K562 (cell line): Measurements from ENCODE around the gene KCNH3. TPM values are rescaled to one million over a fixed set of nuclear protein-coding genes. Genes with fewer than 3 reads are reported as not detected.

Experiments
- CHD4 ChIP-seq: fragments of 200-600 bp; sonication (generic); IDR thresholded peaks from 3 replicates; pipeline ENCODE4 v1.6.1; 2012; ENCODE audit warnings: low read depth, mild to moderate bottlenecking, mixed read lengths, low read length, inconsistent platforms; ENCODE audit not compliant: insufficient read depth, insufficient replicate concordance, poor library complexity, severe bottlenecking
- FOXA1 ChIP-seq: fragments of 450-650 bp; IDR thresholded peaks from 2 replicates; pipeline ENCODE4 v1.6.1; 2016; ENCODE audit warnings: mild to moderate bottlenecking, borderline replicate concordance
- KDM1A ChIP-seq, 2 experiments: fragments of 450-650 bp; IDR thresholded peaks; 2 replicates each; pipeline ENCODE4 v1.6.1; 2016; ENCODE audit warnings: mild to moderate bottlenecking in 2 of 2
- MXI1 ChIP-seq: IDR thresholded peaks from 2 replicates; pipeline ENCODE4 v1.6.1; 2011; ENCODE audit warnings: low read depth, mild to moderate bottlenecking, improper control_type of control experiment, low read length
- POLR2AphosphoS5 ChIP-seq: IDR thresholded peaks from 2 replicates; pipeline ENCODE4 v1.6.1; 2011; ENCODE audit warnings: mild to moderate bottlenecking, low read depth, low read length, moderate library complexity; ENCODE audit not compliant: control insufficient read depth, insufficient read depth
- SIN3A ChIP-seq, 2 experiments: fragments of 150-350 bp in 1 of 2; IDR thresholded peaks; 2 replicates each; pipeline ENCODE4 v1.6.1; 2011 to 2016; ENCODE audit warnings: borderline replicate concordance in 2 of 2, low read depth in 2 of 2, low read length in 2 of 2, mild to moderate bottlenecking in 2 of 2, moderate library complexity in 2 of 2; ENCODE audit not compliant: control insufficient read depth in 1 of 2
- TRIM24 ChIP-seq, 2 experiments: fragments of 450-650 bp; IDR thresholded peaks; 2 replicates each; pipeline ENCODE4 v1.6.1; 2016
- TRIM28 ChIP-seq: fragments of 450-650 bp; IDR thresholded peaks from 2 replicates; pipeline ENCODE4 v1.6.1; 2017
- ZBTB40 ChIP-seq, 2 experiments: fragments of 450-650 bp in 1 of 2; sonication (generic) in 1 of 2; formaldehyde crosslinking in 1 of 2; IDR thresholded peaks; 2 replicates each; pipeline versions ENCODE4 v1.7.1 to v1.9.0; 2016 to 2022; ENCODE audit warnings: inconsistent platforms in 1 of 2, mild to moderate bottlenecking in 1 of 2, missing genetic modification reagents in 1 of 2
- ZNF253 ChIP-seq: fragments of 250-450 bp; sonication (Bioruptor Pico); conservative IDR thresholded peaks from 2 replicates; pipeline ENCODE4 v1.6.1; 2021; ENCODE audit warnings: mild to moderate bottlenecking
- polyA plus RNA-seq, 8 experiments: library from polyadenylated mRNA; depleted of rRNA in 4 of 8; stranded (reverse) in 5 of 8; unstranded in 3 of 8; fragments of >200 nt; fragmentation: Nextera tagmentation in 2 of 8; fragmentation: Illumina TruSeq in 1 of 8; extraction: Ambion mirVana in 2 of 8; extraction: Trizol in 1 of 8; gene quantifications; 2 replicates each; pipeline versions ENCODE4 v1.2.1 to v1.2.3, GENCODE V29; 2011 to 2014; ENCODE audit warnings: inconsistent platforms in 1 of 8, missing spikeins in 1 of 8
- total RNA-seq, 7 experiments: library from RNA; depleted of rRNA in 6 of 7; stranded (reverse); fragments of >200 nt in 6 of 7; fragmentation: Illumina TruSeq in 2 of 7; extraction: Trizol in 2 of 7; gene quantifications; 2 replicates each; pipeline versions ENCODE4 v1.2.1 to v1.2.3, GENCODE V29; 2011 to 2021; ENCODE audit warnings: low replicate concordance in 1 of 7
- TF ChIP-seq, protein P1 (sequence below): fragments of 450-650 bp; IDR thresholded peaks from 2 replicates; pipeline ENCODE4 v1.7.1; 2018; ENCODE audit warnings: mild to moderate bottlenecking, low read depth; ENCODE audit not compliant: partially characterized antibody
- TF ChIP-seq, protein P2 (sequence below): fragments of 450-650 bp; IDR thresholded peaks from 2 replicates; pipeline ENCODE4 v1.6.1; 2014; ENCODE audit warnings: low read depth, mild to moderate bottlenecking, moderate library complexity, borderline replicate concordance

The KCNH3 gene
- total and polyA plus RNA-seq, 9 of the 15 experiments (the other 6 are each of a cell fraction or from before 2014, with no cell fraction given): 0.01 to 0.09 TPM; not detected in 7

GRCh38 chr12:49567611-49568441 lies 29.0 kb downstream of the KCNH3 start, which contains the start of gene MCRS1 (continued):
- TF ChIP-seq ZBTB40 (IDR thresholded peaks at IDR 0.05) (peak; percentile 99), ZBTB40 (CRISPR knock-in tag; IDR thresholded peaks at IDR 0.05) (no peak), KDM1A (IDR thresholded peaks at IDR 0.05) (no peak), POLR2AphosphoS5 (peak; percentile 92), TRIM28 (no peak), ZNF253 (CRISPR knock-in tag) (no peak), SIN3A (IDR thresholded peaks at IDR 0.05; ENCODE audit: borderline replicate concordance in 2 of 2, control insufficient read depth in 1 of 2, low read depth in 2 of 2, low read length in 2 of 2) (peak; percentile 91 to 95; a peak in 3 of 4 replicates), CHD4 (no peak), MXI1 (peak; percentile 85; the same call in 1 of the 2 replicates), TRIM24 (IDR thresholded peaks at IDR 0.05) (no peak), FOXA1 (no peak)
- TF ChIP-seq, protein P1, sequence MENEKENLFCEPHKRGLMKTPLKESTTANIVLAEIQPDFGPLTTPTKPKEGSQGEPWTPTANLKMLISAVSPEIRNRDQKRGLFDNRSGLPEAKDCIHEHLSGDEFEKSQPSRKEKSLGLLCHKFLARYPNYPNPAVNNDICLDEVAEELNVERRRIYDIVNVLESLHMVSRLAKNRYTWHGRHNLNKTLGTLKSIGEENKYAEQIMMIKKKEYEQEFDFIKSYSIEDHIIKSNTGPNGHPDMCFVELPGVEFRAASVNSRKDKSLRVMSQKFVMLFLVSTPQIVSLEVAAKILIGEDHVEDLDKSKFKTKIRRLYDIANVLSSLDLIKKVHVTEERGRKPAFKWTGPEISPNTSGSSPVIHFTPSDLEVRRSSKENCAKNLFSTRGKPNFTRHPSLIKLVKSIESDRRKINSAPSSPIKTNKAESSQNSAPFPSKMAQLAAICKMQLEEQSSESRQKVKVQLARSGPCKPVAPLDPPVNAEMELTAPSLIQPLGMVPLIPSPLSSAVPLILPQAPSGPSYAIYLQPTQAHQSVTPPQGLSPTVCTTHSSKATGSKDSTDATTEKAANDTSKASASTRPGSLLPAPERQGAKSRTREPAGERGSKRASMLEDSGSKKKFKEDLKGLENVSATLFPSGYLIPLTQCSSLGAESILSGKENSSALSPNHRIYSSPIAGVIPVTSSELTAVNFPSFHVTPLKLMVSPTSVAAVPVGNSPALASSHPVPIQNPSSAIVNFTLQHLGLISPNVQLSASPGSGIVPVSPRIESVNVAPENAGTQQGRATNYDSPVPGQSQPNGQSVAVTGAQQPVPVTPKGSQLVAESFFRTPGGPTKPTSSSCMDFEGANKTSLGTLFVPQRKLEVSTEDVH: peak; percentile 96
- TF ChIP-seq, protein P2, sequence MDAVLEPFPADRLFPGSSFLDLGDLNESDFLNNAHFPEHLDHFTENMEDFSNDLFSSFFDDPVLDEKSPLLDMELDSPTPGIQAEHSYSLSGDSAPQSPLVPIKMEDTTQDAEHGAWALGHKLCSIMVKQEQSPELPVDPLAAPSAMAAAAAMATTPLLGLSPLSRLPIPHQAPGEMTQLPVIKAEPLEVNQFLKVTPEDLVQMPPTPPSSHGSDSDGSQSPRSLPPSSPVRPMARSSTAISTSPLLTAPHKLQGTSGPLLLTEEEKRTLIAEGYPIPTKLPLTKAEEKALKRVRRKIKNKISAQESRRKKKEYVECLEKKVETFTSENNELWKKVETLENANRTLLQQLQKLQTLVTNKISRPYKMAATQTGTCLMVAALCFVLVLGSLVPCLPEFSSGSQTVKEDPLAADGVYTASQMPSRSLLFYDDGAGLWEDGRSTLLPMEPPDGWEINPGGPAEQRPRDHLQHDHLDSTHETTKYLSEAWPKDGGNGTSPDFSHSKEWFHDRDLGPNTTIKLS: peak; percentile 85
